ENCODE data around the gene QSOX1. TPM values are rescaled to one million over a fixed set of nuclear protein-coding genes. Genes with fewer than 3 reads are reported as not detected.

QSOX1 gene
- total and polyA plus RNA-seq, 9 of the 15 experiments (the other 6 are each of a cell fraction or from before 2014, with no cell fraction given): 4.0 to 53.1 (median 15.0) TPM

- 4% methylated on average over 10 of the region's 10 CpGs for WGBS (ENCODE audit: insufficient coverage, low coverage, missing lambda C conversion rate)
- no peak for DNase-seq (ENCODE audit: extremely low read depth in 1 of 4, low spot score in 3 of 4)
- no peak overlapping the region for H3K9ac ChIP-seq (ENCODE audit: insufficient read depth in 1 of 2, low read depth in 2 of 2, low read length in 2 of 2)
- H3K36me3 ChIP-seq (ENCODE audit: control insufficient read depth, insufficient read depth, low read length): no peaks in the 10 kb centered on the region
- no peaks in the 10 kb centered on the region for H3K9me3 ChIP-seq (replicated peaks; ENCODE audit: control insufficient read depth, insufficient read depth, low read depth, low read length)
- POLR2A ChIA-PET: interaction anchor here (0.7 to 1.3 kb wide), 3 partner anchors 8 to 17 kb away, joined by 3 to 5 read pairs (median 3); no protein-coding TSS in a partner anchor
- H3K27me3 ChIP-seq (ENCODE audit: control insufficient read depth in 2 of 2, insufficient read depth in 2 of 2, low read length in 2 of 2): peaks cover 53 to 56% of the 10 kb centered on the region in 2 experiments
- intact Hi-C loops (cut with micrococcal nuclease): loop anchor here (5.0 kb wide), 1 partner anchor 532 kb away; no protein-coding TSS in a partner anchor
- H3K79me2 ChIP-seq (ENCODE audit: control insufficient read depth, insufficient read depth, low read length): no peaks in the 10 kb centered on the region
- H4K20me1 ChIP-seq (replicated peaks; ENCODE audit: control insufficient read depth, insufficient read depth, low read length): no peaks in the 10 kb centered on the region
- no peak for FAIRE-seq
- TF ChIP-seq CBX2 (IDR thresholded peaks at IDR 0.05; ENCODE audit: insufficient read depth, low read length, poor library complexity, severe bottlenecking) (peak; percentile 87), CBX8 (IDR thresholded peaks at IDR 0.05; ENCODE audit: borderline replicate concordance, extremely low read depth, low read depth, low read length, poor library complexity, severe bottlenecking) (peak; percentile 95), DACH1 (IDR thresholded peaks at IDR 0.05; ENCODE audit: partially characterized antibody) (no peak)
- no peak overlapping the region for H3K4me2 ChIP-seq (ENCODE audit: insufficient read depth, low read length)
- in situ Hi-C loops (cut with MboI): no loop called here
- H3K9me1 ChIP-seq (ENCODE audit: control insufficient read depth, insufficient read depth, low read length): no peaks in the 10 kb centered on the region
- no peak overlapping the region for H3K27ac ChIP-seq (ENCODE audit: extremely low read depth, low read depth, low read length)
- ATAC-seq: no peak
- H3K4me1 ChIP-seq (replicated peaks in 1 of 2; ENCODE audit: control insufficient read depth in 2 of 2, insufficient read depth in 2 of 2, low read length in 2 of 2): peaks cover 0 to 13% of the 10 kb centered on the region in 2 experiments; a peak in 1 of 5 replicates
- H3K4me3 ChIP-seq: no peak overlapping the region
- CTCF ChIA-PET (ENCODE audit: low intra/inter-chr PET ratio): no interaction called here
- no peak overlapping the region for H2AFZ ChIP-seq (ENCODE audit: low read depth, low read length)
- no TSS peak for BruUV-seq (replicated peaks)
Observed at GRCh38 chr1:180239145-180240096, 84.8 kb downstream of the QSOX1 start.

Data from K562 (cell line).